Panc1 (cell line): ENCODE measurements around the gene CHRNE.

Experiments used
- POLR2AphosphoS5 ChIP-seq: IDR thresholded peaks from 2 replicates; pipeline ENCODE4 v1.6.1; 2012; ENCODE audit warnings: mild to moderate bottlenecking, low read depth, low read length, moderate library complexity
- SIN3A ChIP-seq: IDR thresholded peaks from 2 replicates; pipeline ENCODE4 v1.6.1; 2012; ENCODE audit warnings: low read depth, mild to moderate bottlenecking, low read length, moderate library complexity, borderline replicate concordance; ENCODE audit not compliant: insufficient read depth
- TF ChIP-seq, protein P1 (sequence below): fragments of 450-650 bp; IDR thresholded peaks from 2 replicates; pipeline ENCODE4 v1.5.1; 2017; ENCODE audit warnings: mild to moderate bottlenecking
- TF ChIP-seq, protein P2 (sequence below), 2 experiments: IDR thresholded peaks; 2 replicates each; pipeline ENCODE4 v1.6.1; 2011 to 2012; ENCODE audit warnings: low read depth in 2 of 2, control low read depth in 1 of 2, low read length in 1 of 2, mild to moderate bottlenecking in 1 of 2, moderate library complexity in 1 of 2; ENCODE audit not compliant: insufficient read depth in 1 of 2

DNA sequence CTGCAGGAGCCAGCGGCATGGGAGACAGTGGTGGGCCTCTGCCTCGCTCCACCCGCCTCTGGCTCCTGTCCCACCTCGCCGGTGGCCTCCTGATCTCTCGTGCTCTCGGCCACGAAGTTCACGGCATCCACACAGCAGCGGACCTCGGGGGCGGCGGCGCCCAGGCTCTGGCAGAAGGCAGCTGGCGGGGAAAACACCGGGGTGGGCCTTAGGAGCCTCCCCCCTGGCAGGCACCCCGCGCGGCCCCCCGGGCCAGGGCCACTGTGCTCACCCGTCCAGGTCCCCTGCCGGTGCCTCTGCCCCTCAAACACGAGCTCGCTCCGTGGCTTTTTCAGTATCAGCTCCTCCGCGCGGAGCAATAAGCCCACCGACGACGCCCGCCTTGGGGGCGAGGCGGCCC, 4.0 kb downstream of the CHRNE start:
- TF ChIP-seq POLR2AphosphoS5 (no peak), SIN3A (no peak)
- TF ChIP-seq, protein P1, sequence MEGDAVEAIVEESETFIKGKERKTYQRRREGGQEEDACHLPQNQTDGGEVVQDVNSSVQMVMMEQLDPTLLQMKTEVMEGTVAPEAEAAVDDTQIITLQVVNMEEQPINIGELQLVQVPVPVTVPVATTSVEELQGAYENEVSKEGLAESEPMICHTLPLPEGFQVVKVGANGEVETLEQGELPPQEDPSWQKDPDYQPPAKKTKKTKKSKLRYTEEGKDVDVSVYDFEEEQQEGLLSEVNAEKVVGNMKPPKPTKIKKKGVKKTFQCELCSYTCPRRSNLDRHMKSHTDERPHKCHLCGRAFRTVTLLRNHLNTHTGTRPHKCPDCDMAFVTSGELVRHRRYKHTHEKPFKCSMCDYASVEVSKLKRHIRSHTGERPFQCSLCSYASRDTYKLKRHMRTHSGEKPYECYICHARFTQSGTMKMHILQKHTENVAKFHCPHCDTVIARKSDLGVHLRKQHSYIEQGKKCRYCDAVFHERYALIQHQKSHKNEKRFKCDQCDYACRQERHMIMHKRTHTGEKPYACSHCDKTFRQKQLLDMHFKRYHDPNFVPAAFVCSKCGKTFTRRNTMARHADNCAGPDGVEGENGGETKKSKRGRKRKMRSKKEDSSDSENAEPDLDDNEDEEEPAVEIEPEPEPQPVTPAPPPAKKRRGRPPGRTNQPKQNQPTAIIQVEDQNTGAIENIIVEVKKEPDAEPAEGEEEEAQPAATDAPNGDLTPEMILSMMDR = no peak
- TF ChIP-seq, protein P2, sequence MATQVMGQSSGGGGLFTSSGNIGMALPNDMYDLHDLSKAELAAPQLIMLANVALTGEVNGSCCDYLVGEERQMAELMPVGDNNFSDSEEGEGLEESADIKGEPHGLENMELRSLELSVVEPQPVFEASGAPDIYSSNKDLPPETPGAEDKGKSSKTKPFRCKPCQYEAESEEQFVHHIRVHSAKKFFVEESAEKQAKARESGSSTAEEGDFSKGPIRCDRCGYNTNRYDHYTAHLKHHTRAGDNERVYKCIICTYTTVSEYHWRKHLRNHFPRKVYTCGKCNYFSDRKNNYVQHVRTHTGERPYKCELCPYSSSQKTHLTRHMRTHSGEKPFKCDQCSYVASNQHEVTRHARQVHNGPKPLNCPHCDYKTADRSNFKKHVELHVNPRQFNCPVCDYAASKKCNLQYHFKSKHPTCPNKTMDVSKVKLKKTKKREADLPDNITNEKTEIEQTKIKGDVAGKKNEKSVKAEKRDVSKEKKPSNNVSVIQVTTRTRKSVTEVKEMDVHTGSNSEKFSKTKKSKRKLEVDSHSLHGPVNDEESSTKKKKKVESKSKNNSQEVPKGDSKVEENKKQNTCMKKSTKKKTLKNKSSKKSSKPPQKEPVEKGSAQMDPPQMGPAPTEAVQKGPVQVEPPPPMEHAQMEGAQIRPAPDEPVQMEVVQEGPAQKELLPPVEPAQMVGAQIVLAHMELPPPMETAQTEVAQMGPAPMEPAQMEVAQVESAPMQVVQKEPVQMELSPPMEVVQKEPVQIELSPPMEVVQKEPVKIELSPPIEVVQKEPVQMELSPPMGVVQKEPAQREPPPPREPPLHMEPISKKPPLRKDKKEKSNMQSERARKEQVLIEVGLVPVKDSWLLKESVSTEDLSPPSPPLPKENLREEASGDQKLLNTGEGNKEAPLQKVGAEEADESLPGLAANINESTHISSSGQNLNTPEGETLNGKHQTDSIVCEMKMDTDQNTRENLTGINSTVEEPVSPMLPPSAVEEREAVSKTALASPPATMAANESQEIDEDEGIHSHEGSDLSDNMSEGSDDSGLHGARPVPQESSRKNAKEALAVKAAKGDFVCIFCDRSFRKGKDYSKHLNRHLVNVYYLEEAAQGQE (IDR thresholded peaks at IDR 0.05; ENCODE audit: insufficient read depth in 1 of 2, low read depth in 2 of 2, low read length in 1 of 2) = no peak
